Endometrial microvascular endothelial cells (primary cell): Measurements from ENCODE around the gene CLDN20. TPM values are rescaled to one million over a fixed set of nuclear protein-coding genes. Genes with fewer than 3 reads are reported as not detected.

Experiments used
- in situ Hi-C: cut with HindIII; loops from 2 replicates; pipeline ENCODE4 v1.10.0; 2017; ENCODE audit warnings: low sequenced_read_pairs, low pct_unique_long_range_greater_than_20kb; ENCODE audit errors: inconsistent ontology term
- total RNA-seq: library from RNA; depleted of rRNA; stranded (reverse); fragments of >200 nt; gene quantifications from one replicate; pipeline ENCODE4 v1.2.3, GENCODE V29; 2015; ENCODE audit errors: inconsistent ontology term

Gene CLDN20
- total RNA-seq, 1 donor from 2014 or later = not detected

- in situ Hi-C loops = no loop called here
Measured at GRCh38 chr6:155325700-155326516, 62.1 kb downstream of the CLDN20 start.

Other genes starting within 250 kb of the CLDN20 start
- 26.1 TPM for gene TFB1M, start 50.5 kb downstream of the CLDN20 start, total RNA-seq
- gene NOX3, start 191.8 kb downstream of the CLDN20 start, total RNA-seq = not detected